ENCODE measurements around the gene F5.

F5 gene

GRCh38 chr1:169478094-169478672 lies 108.1 kb downstream of the F5 start:
- no peak for TF ChIP-seq CTCF (IDR thresholded peaks at IDR 0.05)

- no peak for TF ChIP-seq CTCF (IDR thresholded peaks at IDR 0.05)
These were observed 110.4 kb downstream of the F5 start for GRCh38 chr1:169475806-169476387.

- TF ChIP-seq CTCF (IDR thresholded peaks at IDR 0.05), result no peak
These were observed 111.8 kb downstream of the F5 start for GRCh38 chr1:169474302-169474995.

- TF ChIP-seq CTCF (IDR thresholded peaks at IDR 0.05), result no peak
These were observed 112.9 kb downstream of the F5 start for GRCh38 chr1:169473347-169473746.

GRCh38 chr1:169472738-169473137 lies 113.5 kb downstream of the F5 start:
- no peak for TF ChIP-seq CTCF (IDR thresholded peaks at IDR 0.05)

- no peak for TF ChIP-seq CTCF (IDR thresholded peaks at IDR 0.05)
These were observed 117.3 kb downstream of the F5 start for GRCh38 chr1:169468982-169469381.

GRCh38 chr1:169466259-169467230 lies 119.7 kb downstream of the F5 start:
- peak; percentile 74 for TF ChIP-seq CTCF (IDR thresholded peaks at IDR 0.05)
